Measurements from ENCODE around the gene SLC22A7.

The SLC22A7 gene

GRCh38 chr6:43267619-43268354 is 30.3 kb upstream of the SLC22A7 start:
- no peak for DNase-seq

DNA sequence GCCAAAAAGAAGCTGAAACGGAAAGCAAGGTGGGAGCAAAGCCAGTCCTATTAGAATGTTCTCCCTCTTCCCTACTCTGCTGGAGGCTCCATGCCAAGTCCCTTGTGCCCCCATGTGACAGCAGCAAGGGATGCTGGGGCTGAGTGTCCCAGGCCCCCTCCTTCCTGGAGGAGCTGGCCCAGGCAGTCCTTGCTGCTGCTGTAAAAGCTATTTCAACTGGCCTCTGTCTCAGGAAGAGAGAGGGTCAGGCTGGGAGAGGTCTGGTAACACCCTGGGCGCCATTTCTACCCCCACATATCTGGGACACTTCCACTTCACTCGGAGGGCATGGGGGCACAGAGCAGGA is 29.7 kb upstream of the SLC22A7 start:
- no peak for DNase-seq

DNA sequence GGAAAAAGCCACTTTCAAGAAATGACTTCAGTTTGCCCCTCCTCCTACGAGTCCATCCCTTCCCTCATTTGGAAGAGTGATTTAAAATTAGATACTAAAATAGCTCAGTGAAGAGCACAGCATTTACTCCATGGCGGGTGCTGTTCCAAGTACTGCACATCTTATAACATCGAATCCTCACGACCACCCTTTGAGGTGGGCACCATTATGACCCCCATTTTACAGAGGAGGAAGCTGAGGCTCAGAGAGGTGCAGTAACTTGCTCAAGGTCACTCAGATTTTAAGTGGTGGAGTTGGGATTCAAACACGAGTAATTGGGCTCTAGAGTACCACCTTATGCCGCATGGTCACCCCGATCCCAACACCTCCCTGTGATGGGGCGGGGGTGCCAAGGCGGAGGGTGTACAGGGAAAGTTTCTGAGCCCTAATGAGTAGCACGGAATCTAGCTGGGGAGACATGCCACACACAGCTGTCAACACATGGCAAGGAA is 29.2 kb upstream of the SLC22A7 start:
- DNase-seq, result no peak

DNA sequence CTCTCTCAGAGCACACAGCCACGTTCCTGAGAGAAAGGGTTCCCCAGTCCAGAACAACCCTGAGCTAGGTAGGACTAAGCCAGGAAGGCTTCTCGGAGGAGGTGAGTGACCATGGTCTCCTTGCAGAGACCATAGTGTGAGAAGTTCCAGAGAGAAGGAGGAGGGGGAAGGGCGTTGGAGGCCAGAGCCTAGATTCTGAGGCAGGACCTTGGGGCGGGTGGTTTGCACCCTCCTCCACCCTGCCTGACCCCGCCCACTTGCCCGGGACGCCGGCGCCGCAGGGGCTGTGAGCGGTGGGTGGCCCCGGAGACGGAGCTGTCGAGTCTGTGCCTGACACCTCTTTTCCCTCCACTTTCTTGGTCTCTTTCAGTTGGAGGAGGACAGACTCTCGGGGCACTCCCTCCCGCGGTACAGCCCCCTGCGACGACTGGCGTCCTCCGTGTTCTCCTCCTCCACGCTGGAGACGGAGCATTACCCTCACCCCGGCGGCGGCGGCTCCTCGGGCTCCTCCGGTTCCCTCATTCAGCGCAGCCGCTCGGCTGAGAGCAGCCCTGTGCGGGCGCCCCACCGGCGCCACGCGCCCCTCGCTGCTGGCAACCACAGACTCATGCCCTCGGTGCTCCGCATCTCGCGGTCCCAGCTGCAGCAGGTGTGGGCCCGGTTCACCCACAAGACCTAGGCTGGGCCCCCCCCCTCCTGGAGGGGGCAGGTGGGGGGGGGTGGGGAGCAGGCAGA is 28.6 kb upstream of the SLC22A7 start:
- DNase-seq, result peak in 1 of 3 donors; percentile 48

GRCh38 chr6:43271103-43271815 is 26.8 kb upstream of the SLC22A7 start:
- DNase-seq, result no peak

GRCh38 chr6:43271944-43272343 is 26.1 kb upstream of the SLC22A7 start:
- DNase-seq, result no peak

DNA sequence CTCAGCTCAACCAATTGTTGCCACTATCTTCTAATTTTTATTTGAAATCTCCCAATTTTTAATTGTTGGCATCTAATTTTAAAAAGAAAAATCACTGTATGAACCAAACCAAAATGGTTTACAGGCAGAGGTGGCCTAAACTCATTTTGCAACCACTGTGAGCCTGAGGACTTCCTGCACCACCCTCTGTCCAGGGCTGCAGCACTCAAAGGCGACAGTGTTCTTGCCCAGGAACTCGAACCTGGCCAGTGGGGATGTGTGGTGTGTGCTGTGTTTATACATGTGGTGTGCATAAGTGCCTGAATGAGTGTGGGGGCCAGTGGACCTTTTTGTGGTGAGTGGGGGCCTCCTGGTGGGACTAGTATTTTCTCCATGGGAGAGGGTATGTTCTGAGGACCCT is 24.4 kb upstream of the SLC22A7 start:
- no peak for DNase-seq

DNA sequence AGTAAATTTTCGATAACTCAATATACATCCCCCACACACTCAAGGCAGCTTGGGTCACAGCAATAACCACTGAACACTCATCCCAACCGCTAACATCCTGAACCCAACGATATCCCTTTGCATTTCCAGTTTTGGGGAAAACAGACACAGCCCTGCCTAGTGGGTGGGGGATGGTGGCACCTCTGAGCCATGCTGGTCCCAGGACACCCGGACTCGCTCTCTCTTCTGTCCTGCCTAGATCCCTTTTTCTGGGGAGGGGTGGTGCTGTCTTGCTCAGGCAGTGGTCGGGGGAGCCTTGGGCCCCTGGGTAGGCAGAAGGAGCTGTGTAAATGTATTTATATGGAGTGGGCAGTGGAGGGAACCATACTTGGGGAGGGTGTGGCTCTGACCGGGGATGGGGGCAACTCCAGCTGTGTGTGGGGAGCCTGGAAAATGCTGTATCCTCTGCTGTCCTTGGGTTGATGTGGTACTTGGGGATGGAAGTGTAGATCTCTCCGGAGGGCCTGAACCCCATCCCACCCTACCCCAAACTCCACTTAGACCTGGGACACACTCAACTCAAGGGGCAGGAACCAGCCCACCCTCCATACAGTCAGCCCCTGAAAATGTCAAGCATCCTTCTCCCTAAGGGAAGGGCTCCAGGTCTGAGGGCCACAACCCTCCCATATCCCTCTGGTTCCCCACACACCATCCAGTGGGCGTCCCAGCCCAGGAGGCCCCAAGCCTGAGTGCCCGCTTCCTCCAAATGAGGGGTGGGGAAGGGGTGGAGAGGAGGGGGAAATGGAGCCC is 23.7 kb upstream of the SLC22A7 start:
- no peak for DNase-seq

DNA sequence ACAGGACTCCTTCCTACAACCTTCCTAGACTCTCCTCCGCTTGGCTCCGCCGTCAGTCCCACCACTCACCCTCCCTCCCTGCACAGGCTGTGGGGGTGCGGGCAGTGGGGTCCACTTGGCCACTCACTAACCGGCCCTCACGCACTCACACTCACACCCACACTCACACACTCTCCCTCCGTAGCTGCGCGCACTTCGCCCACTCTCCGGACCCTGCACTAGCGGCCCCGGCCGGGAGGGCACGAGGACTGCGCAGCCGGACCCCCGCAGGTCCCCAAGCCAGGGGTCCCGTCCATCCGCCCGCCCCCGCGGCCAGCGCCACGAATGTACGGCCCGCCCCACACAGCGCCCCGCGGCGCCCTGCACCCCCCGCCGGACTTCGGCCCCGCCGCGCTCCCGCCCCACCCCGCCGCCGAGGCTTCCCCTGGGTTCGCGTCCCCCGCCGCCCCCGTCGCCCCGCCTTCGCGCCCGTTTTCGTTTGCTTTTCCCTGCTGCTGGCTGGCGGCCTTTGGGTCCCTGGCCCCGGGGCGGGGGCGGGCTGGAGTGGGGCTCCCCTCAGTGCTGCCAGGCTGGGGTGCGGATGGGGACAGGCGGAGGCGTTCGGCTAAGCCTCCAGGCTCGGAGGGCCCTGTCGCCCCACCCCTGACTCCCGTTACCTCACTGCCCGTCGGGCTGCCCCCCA is 23.0 kb upstream of the SLC22A7 start:
- DNase-seq, result peak; percentile 24 to 58 (median 38)

GRCh38 chr6:43275801-43276576 is 22.1 kb upstream of the SLC22A7 start:
- peak in 2 of 3 donors; percentile 31 to 37 for DNase-seq

GRCh38 chr6:43276577-43277305 is 21.3 kb upstream of the SLC22A7 start:
- DNase-seq, result no peak

GRCh38 chr6:43277306-43277642 is 20.8 kb upstream of the SLC22A7 start:
- DNase-seq, result no peak

- DNase-seq, result no peak
These were observed 20.2 kb upstream of the SLC22A7 start for GRCh38 chr6:43277643-43278523.

DNA sequence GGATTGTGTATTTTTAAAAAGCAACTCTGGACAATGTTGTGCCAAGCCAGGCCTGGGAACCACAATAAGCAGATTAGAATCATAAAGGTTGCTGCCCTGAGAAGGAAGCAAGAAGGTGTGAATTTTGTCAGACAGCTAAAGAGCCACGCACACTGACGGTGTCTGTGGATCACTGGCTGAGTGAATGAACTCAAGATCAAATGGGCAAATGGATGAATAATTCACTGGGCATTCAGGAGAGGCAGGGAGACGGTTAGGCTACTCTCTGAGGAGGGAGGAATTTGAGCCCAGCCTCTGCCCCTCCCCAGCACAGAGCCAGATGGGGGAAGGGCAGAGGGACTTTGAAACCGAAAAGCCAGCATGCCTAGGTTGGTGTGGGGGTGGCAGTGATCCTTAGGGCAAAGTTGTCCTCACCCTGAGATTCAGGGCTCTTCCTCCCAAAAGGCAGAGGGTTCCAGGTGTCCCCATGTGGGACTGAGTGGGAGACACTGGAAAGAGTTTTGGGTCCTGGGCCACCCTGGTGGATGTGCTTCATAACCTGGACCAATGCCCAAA is 19.5 kb upstream of the SLC22A7 start:
- no peak for DNase-seq

- no peak for DNase-seq
These were observed 17.8 kb upstream of the SLC22A7 start for GRCh38 chr6:43280234-43280633.

GRCh38 chr6:43282060-43282459 is 16.0 kb upstream of the SLC22A7 start:
- no peak for DNase-seq

DNA sequence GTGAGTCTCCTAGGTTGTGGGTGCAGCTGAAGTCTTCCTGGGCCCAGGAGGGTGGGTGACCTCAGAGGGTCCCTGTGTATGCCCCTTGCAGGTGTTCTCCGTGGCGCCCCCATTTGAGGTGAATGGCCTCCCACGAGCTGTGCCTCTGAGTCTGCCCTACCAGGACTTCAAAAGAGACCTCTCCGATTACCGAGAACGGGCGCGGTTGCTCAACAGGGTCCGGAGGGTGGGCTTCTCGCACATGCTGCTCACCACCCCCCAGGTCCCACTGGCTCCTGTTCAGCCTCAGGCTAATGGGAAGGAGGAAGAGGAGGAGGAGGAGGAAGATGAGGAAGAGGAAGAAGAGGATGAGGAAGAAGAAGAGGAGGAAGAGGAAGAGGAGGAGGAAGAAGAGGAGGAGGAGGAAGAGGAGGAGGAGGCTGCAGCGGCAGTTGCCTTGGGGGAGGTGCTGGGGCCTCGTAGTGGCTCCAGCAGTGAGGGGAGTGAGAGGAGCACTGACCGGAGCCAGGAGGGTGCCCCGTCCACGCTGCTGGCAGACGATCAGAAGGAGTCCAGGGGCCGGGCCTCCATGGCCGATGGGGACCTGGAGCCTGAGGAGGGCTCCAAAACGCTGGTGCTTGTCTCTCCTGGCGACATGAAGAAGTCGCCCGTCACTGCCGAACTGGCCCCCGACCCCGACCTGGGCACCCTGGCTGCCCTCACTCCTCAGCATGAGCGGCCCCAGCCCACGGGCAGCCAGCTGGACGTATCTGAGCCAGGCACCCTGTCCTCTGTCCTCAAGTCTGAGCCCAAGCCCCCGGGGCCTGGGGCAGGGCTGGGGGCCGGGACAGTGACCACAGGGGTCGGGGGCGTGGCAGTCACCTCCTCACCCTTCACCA is 15.2 kb upstream of the SLC22A7 start:
- no peak for DNase-seq

DNA sequence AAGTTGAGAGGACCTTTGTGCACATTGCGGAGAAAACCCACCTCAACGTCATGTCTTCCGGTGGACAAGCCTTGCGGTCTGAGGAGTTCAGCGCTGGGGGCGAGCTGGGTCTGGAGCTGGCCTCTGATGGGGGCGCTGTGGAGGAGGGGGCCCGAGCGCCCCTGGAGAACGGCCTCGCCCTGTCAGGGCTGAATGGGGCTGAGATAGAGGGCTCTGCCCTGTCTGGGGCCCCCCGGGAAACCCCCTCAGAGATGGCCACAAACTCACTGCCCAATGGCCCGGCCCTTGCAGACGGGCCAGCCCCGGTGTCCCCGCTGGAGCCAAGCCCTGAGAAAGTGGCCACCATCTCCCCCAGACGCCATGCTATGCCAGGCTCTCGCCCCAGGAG is 14.6 kb upstream of the SLC22A7 start:
- no peak for DNase-seq

DNA sequence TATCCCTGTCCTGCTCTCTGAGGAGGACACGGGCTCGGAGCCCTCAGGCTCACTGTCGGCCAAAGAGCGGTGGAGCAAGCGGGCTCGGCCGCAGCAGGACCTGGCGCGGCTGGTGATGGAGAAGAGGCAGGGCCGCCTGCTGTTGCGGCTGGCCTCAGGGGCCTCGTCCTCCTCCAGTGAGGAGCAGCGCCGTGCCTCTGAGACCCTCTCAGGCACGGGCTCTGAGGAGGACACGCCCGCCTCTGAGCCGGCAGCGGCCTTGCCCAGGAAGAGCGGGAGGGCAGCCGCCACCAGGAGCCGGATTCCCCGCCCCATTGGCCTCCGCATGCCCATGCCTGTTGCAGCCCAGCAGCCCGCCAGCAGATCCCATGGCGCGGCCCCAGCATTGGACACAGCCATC is 14.2 kb upstream of the SLC22A7 start:
- DNase-seq, result no peak

Data from suppressor macrophage treated with lipopolysaccharide for 1 hour (primary cell).